HG02973 (cell line): ENCODE results near the gene ZNF17.
A peak's percentile ranks its signal among the peaks of the same experiment; 100 is the strongest.

Experiments
- ATAC-seq: cut with Tn5 transposase; IDR thresholded peaks from one replicate; pipeline ENCODE4 v1.9.1; 2021; ENCODE audit warnings: moderate library complexity; ENCODE audit not compliant: unreplicated experiment

The ZNF17 gene

GRCh38 chr19:57421037-57421436, 10.1 kb downstream of the ZNF17 start:
- ATAC-seq: no peak

GRCh38 chr19:57434386-57435061, 23.6 kb downstream of the ZNF17 start:
- peak; percentile 20 for ATAC-seq

- ATAC-seq: peak; percentile 86
Measured at GRCh38 chr19:57435062-57435978, 24.4 kb downstream of the ZNF17 start, which contains the start of gene ZNF749. ZNF749 (plus strand) TSS chr19:57435325; CDS start chr19:57435579, 254 bp downstream.

- no peak for ATAC-seq
Measured at GRCh38 chr19:57436417-57436816, 25.5 kb downstream of the ZNF17 start.

GRCh38 chr19:57437931-57438330, 27.0 kb downstream of the ZNF17 start:
- no peak for ATAC-seq

- no peak for ATAC-seq
Measured at GRCh38 chr19:57438925-57439324, 28.0 kb downstream of the ZNF17 start.

GRCh38 chr19:57441979-57442752, 31.2 kb downstream of the ZNF17 start:
- ATAC-seq: no peak

- no peak for ATAC-seq
Measured at GRCh38 chr19:57443121-57443696, 32.2 kb downstream of the ZNF17 start.

- no peak for ATAC-seq
Measured at GRCh38 chr19:57452307-57452706, 41.3 kb downstream of the ZNF17 start.

- ATAC-seq: no peak
Measured at GRCh38 chr19:57465680-57466381, 54.9 kb downstream of the ZNF17 start.

GRCh38 chr19:57466489-57466888, 55.5 kb downstream of the ZNF17 start:
- no peak for ATAC-seq
